ENCODE measurements around the gene CFAP74. TPM values are rescaled to one million over a fixed set of nuclear protein-coding genes. Genes with fewer than 3 reads are reported as not detected.
A peak's percentile ranks its signal among the peaks of the same experiment; 100 is the strongest.

Gene CFAP74
- total and polyA plus RNA-seq, 2 experiments from 2014 or later: not detected

- no peak for TF ChIP-seq EZH2phosphoT487 (IDR thresholded peaks at IDR 0.05; ENCODE audit: low read depth, severe bottlenecking, unreplicated experiment)
- TF ChIP-seq EZH2 (IDR thresholded peaks at IDR 0.05; ENCODE audit: borderline replicate concordance): no peak
- TF ChIP-seq CTCF (IDR thresholded peaks at IDR 0.05; ENCODE audit: poor library complexity): no peak
- H3K4me2 ChIP-seq: no peak overlapping the region
- DNase-seq (ENCODE audit: low spot score): peak; percentile 6
- H3K4me1 ChIP-seq (ENCODE audit: insufficient read depth): peaks cover 6% of the 10 kb centered on the region
- 90% methylated on average over 9 of the region's 19 CpGs for WGBS (ENCODE audit: low lambda C conversion rate, missing lambda C conversion rate)
- no peaks in the 10 kb centered on the region for H4K20me1 ChIP-seq (ENCODE audit: insufficient read depth, poor library complexity, severe bottlenecking)
- H3K36me3 ChIP-seq (replicated peaks; ENCODE audit: insufficient read depth, low read depth): no peaks in the 10 kb centered on the region
- H3K79me2 ChIP-seq: no peaks in the 10 kb centered on the region
- H3K9me2 ChIP-seq (replicated peaks; ENCODE audit: insufficient read depth): no peaks in the 10 kb centered on the region
- no peaks in the 10 kb centered on the region for H3K27me3 ChIP-seq
- H3K9me3 ChIP-seq (ENCODE audit: low read depth): no peaks in the 10 kb centered on the region
- H3K4me3 ChIP-seq: no peak overlapping the region
- H2AFZ ChIP-seq: no peak overlapping the region
- H3K27ac ChIP-seq: no peak overlapping the region
Observed at GRCh38 chr1:1916851-1917251, 86.7 kb downstream of the CFAP74 start.

- no peaks in the 10 kb centered on the region for H3K79me2 ChIP-seq
- peaks cover 6% of the 10 kb centered on the region for H3K4me1 ChIP-seq (ENCODE audit: insufficient read depth)
- 96% methylated on average over 21 of the region's 23 CpGs for WGBS (ENCODE audit: low lambda C conversion rate, missing lambda C conversion rate)
Observed at GRCh38 chr1:1915911-1916840, 87.4 kb downstream of the CFAP74 start.

GRCh38 chr1:1914971-1915692, 88.5 kb downstream of the CFAP74 start, which contains the start of gene CALML6:
Gene CALML6 (plus strand): TSS chr1:1915260. CDS start chr1:1915281, 21 bp downstream.
- no peak within 1 kb of the TSS for H3K4me3 ChIP-seq
- peak; percentile 18 for DNase-seq (ENCODE audit: low spot score)

More at GRCh38 chr1:1915911-1916840, 87.4 kb downstream of the CFAP74 start:
- peak; percentile 4 for DNase-seq (ENCODE audit: low spot score)
- TF ChIP-seq EZH2 (IDR thresholded peaks at IDR 0.05; ENCODE audit: borderline replicate concordance) (no peak), CTCF (IDR thresholded peaks at IDR 0.05; ENCODE audit: poor library complexity) (no peak), EZH2phosphoT487 (IDR thresholded peaks at IDR 0.05; ENCODE audit: low read depth, severe bottlenecking, unreplicated experiment) (no peak)
- Histone ChIP-seq H4K20me1 (ENCODE audit: insufficient read depth, poor library complexity, severe bottlenecking) (no peaks in the 10 kb centered on the region), H2AFZ (no peak overlapping the region), H3K27me3 (no peaks in the 10 kb centered on the region), H3K9me2 (replicated peaks; ENCODE audit: insufficient read depth) (no peaks in the 10 kb centered on the region), H3K4me3 (no peak overlapping the region), H3K9me3 (ENCODE audit: low read depth) (no peaks in the 10 kb centered on the region), H3K27ac (no peak overlapping the region), H3K36me3 (replicated peaks; ENCODE audit: insufficient read depth, low read depth) (no peaks in the 10 kb centered on the region), H3K4me2 (no peak overlapping the region)

More at GRCh38 chr1:1914971-1915692, 88.5 kb downstream of the CFAP74 start, which contains the start of gene CALML6:
- H4K20me1 ChIP-seq (ENCODE audit: insufficient read depth, poor library complexity, severe bottlenecking): no peaks in the 10 kb centered on the region
- TF ChIP-seq CTCF (IDR thresholded peaks at IDR 0.05; ENCODE audit: poor library complexity) (no peak), EZH2phosphoT487 (IDR thresholded peaks at IDR 0.05; ENCODE audit: low read depth, severe bottlenecking, unreplicated experiment) (no peak), EZH2 (IDR thresholded peaks at IDR 0.05; ENCODE audit: borderline replicate concordance) (no peak)
- H3K27me3 ChIP-seq: no peaks in the 10 kb centered on the region
- H3K36me3 ChIP-seq (replicated peaks; ENCODE audit: insufficient read depth, low read depth): no peaks in the 10 kb centered on the region
- no peaks in the 10 kb centered on the region for H3K9me2 ChIP-seq (replicated peaks; ENCODE audit: insufficient read depth)
- H3K4me2 ChIP-seq: no peak within 1 kb of the TSS
- H3K9me3 ChIP-seq (ENCODE audit: low read depth): no peaks in the 10 kb centered on the region
- H3K4me1 ChIP-seq (ENCODE audit: insufficient read depth): peaks cover 6% of the 10 kb centered on the region
- no peak within 1 kb of the TSS for H3K27ac ChIP-seq
- no peaks in the 10 kb centered on the region for H3K79me2 ChIP-seq
- WGBS (ENCODE audit: low lambda C conversion rate, missing lambda C conversion rate): 95% methylated on average over 15 of the region's 15 CpGs
- H2AFZ ChIP-seq: no peak within 1 kb of the TSS
